ENCODE results near the gene KIF11. TPM values are rescaled to one million over a fixed set of nuclear protein-coding genes. Genes with fewer than 3 reads are reported as not detected.

Gene KIF11
- total and polyA plus RNA-seq, 2 experiments from 2014 or later, result 26.1 to 56.7 TPM

- TF ChIP-seq, protein P1, sequence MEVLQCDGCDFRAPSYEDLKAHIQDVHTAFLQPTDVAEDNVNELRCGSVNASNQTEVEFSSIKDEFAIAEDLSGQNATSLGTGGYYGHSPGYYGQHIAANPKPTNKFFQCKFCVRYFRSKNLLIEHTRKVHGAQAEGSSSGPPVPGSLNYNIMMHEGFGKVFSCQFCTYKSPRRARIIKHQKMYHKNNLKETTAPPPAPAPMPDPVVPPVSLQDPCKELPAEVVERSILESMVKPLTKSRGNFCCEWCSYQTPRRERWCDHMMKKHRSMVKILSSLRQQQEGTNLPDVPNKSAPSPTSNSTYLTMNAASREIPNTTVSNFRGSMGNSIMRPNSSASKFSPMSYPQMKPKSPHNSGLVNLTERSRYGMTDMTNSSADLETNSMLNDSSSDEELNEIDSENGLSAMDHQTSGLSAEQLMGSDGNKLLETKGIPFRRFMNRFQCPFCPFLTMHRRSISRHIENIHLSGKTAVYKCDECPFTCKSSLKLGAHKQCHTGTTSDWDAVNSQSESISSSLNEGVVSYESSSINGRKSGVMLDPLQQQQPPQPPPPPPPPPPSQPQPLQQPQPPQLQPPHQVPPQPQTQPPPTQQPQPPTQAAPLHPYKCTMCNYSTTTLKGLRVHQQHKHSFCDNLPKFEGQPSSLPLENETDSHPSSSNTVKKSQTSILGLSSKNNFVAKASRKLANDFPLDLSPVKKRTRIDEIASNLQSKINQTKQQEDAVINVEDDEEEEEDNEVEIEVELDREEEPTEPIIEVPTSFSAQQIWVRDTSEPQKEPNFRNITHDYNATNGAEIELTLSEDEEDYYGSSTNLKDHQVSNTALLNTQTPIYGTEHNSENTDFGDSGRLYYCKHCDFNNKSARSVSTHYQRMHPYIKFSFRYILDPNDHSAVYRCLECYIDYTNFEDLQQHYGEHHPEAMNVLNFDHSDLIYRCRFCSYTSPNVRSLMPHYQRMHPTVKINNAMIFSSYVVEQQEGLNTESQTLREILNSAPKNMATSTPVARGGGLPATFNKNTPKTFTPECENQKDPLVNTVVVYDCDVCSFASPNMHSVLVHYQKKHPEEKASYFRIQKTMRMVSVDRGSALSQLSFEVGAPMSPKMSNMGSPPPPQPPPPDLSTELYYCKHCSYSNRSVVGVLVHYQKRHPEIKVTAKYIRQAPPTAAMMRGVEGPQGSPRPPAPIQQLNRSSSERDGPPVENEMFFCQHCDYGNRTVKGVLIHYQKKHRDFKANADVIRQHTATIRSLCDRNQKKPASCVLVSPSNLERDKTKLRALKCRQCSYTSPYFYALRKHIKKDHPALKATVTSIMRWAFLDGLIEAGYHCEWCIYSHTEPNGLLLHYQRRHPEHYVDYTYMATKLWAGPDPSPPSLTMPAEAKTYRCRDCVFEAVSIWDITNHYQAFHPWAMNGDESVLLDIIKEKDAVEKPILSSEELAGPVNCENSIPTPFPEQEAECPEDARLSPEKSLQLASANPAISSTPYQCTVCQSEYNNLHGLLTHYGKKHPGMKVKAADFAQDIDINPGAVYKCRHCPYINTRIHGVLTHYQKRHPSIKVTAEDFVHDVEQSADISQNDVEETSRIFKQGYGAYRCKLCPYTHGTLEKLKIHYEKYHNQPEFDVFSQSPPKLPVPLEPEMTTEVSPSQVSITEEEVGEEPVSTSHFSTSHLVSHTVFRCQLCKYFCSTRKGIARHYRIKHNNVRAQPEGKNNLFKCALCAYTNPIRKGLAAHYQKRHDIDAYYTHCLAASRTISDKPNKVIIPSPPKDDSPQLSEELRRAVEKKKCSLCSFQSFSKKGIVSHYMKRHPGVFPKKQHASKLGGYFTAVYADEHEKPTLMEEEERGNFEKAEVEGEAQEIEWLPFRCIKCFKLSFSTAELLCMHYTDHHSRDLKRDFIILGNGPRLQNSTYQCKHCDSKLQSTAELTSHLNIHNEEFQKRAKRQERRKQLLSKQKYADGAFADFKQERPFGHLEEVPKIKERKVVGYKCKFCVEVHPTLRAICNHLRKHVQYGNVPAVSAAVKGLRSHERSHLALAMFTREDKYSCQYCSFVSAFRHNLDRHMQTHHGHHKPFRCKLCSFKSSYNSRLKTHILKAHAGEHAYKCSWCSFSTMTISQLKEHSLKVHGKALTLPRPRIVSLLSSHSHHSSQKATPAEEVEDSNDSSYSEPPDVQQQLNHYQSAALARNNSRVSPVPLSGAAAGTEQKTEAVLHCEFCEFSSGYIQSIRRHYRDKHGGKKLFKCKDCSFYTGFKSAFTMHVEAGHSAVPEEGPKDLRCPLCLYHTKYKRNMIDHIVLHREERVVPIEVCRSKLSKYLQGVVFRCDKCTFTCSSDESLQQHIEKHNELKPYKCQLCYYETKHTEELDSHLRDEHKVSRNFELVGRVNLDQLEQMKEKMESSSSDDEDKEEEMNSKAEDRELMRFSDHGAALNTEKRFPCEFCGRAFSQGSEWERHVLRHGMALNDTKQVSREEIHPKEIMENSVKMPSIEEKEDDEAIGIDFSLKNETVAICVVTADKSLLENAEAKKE (CRISPR knock-in tag; IDR thresholded peaks at IDR 0.05), result no peak
- TF ChIP-seq ZNF331 (CRISPR knock-in tag; IDR thresholded peaks at IDR 0.05; ENCODE audit: low read depth), result no peak
- no peak for TF ChIP-seq POLR2AphosphoS5 (IDR thresholded peaks at IDR 0.05; ENCODE audit: low read depth)
- no peak for TF ChIP-seq NANOG (IDR thresholded peaks at IDR 0.05; ENCODE audit: borderline replicate concordance)
- TF ChIP-seq ZNF114 (CRISPR knock-in tag; IDR thresholded peaks at IDR 0.05), result no peak
- TF ChIP-seq CREB1 (CRISPR knock-in tag; IDR thresholded peaks at IDR 0.05; ENCODE audit: low read depth), result no peak
- no peak for TF ChIP-seq JUNB (IDR thresholded peaks at IDR 0.05; ENCODE audit: unreplicated experiment)
Observed at GRCh38 chr10:92559046-92559445, 33.9 kb upstream of the KIF11 start (continued).

GRCh38 chr10:92562424-92562823, 30.5 kb upstream of the KIF11 start:
- no peak overlapping the region for H3K27ac Mint-ChIP-seq
- no peaks in the 10 kb centered on the region for H3K27me3 Mint-ChIP-seq (ENCODE audit: insufficient read depth, low read depth, poor library complexity)
- H3K4me3 ChIP-seq, result no peak overlapping the region
- H3K79me2 ChIP-seq (replicated peaks; ENCODE audit: insufficient read depth), result peaks cover 78% of the 10 kb centered on the region
- no peak overlapping the region for H3K4me3 Mint-ChIP-seq
- ATAC-seq (no peak), DNase-seq (ENCODE audit: low spot score) (no peak)
- H3K27ac ChIP-seq (ENCODE audit: low read depth), result no peak overlapping the region
- peaks cover 3% of the 10 kb centered on the region for H3K4me1 Mint-ChIP-seq
- H3K4me2 ChIP-seq, result no peak overlapping the region
- no peaks in the 10 kb centered on the region for H3K27me3 ChIP-seq (ENCODE audit: insufficient read depth)
- H3K4me1 ChIP-seq (ENCODE audit: insufficient read depth), result no peaks in the 10 kb centered on the region
- H3K36me3 Mint-ChIP-seq (ENCODE audit: low read depth), result peaks cover 64% of the 10 kb centered on the region
- no peak overlapping the region for H2AFZ ChIP-seq
- H3K9me3 Mint-ChIP-seq, result peaks cover 6% of the 10 kb centered on the region; the same call in 2 of the 3 replicates
- no peaks in the 10 kb centered on the region for H3F3A ChIP-seq (replicated peaks; ENCODE audit: low read depth)
- no peaks in the 10 kb centered on the region for H3K9me2 ChIP-seq (ENCODE audit: insufficient read depth)
- peaks cover 8% of the 10 kb centered on the region; the same call in 1 of the 2 replicates for H3K36me3 ChIP-seq (ENCODE audit: insufficient read depth)
- H4K20me1 ChIP-seq (replicated peaks; ENCODE audit: insufficient read depth), result peaks cover 9% of the 10 kb centered on the region; the same call in 1 of the 2 replicates
- TF ChIP-seq, protein P2, sequence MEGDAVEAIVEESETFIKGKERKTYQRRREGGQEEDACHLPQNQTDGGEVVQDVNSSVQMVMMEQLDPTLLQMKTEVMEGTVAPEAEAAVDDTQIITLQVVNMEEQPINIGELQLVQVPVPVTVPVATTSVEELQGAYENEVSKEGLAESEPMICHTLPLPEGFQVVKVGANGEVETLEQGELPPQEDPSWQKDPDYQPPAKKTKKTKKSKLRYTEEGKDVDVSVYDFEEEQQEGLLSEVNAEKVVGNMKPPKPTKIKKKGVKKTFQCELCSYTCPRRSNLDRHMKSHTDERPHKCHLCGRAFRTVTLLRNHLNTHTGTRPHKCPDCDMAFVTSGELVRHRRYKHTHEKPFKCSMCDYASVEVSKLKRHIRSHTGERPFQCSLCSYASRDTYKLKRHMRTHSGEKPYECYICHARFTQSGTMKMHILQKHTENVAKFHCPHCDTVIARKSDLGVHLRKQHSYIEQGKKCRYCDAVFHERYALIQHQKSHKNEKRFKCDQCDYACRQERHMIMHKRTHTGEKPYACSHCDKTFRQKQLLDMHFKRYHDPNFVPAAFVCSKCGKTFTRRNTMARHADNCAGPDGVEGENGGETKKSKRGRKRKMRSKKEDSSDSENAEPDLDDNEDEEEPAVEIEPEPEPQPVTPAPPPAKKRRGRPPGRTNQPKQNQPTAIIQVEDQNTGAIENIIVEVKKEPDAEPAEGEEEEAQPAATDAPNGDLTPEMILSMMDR (conservative IDR thresholded peaks at IDR 0.05; ENCODE audit: low read depth in 2 of 2), result no peak
- TF ChIP-seq JUNB (IDR thresholded peaks at IDR 0.05; ENCODE audit: unreplicated experiment) (no peak), EZH2phosphoT487 (IDR thresholded peaks at IDR 0.05; ENCODE audit: unreplicated experiment) (no peak), POLR2AphosphoS5 (IDR thresholded peaks at IDR 0.05; ENCODE audit: low read depth) (no peak), STAT1 (IDR thresholded peaks at IDR 0.05; ENCODE audit: unreplicated experiment) (no peak), ZNF331 (CRISPR knock-in tag; IDR thresholded peaks at IDR 0.05; ENCODE audit: low read depth) (no peak), EZH2 (IDR thresholded peaks at IDR 0.05; ENCODE audit: low read depth, unreplicated experiment) (no peak), ETS1 (IDR thresholded peaks at IDR 0.05) (no peak), ZNF114 (CRISPR knock-in tag; IDR thresholded peaks at IDR 0.05) (no peak), NANOG (IDR thresholded peaks at IDR 0.05; ENCODE audit: borderline replicate concordance) (no peak), CREB1 (CRISPR knock-in tag; IDR thresholded peaks at IDR 0.05; ENCODE audit: low read depth) (no peak)
- TF ChIP-seq, protein P3, sequence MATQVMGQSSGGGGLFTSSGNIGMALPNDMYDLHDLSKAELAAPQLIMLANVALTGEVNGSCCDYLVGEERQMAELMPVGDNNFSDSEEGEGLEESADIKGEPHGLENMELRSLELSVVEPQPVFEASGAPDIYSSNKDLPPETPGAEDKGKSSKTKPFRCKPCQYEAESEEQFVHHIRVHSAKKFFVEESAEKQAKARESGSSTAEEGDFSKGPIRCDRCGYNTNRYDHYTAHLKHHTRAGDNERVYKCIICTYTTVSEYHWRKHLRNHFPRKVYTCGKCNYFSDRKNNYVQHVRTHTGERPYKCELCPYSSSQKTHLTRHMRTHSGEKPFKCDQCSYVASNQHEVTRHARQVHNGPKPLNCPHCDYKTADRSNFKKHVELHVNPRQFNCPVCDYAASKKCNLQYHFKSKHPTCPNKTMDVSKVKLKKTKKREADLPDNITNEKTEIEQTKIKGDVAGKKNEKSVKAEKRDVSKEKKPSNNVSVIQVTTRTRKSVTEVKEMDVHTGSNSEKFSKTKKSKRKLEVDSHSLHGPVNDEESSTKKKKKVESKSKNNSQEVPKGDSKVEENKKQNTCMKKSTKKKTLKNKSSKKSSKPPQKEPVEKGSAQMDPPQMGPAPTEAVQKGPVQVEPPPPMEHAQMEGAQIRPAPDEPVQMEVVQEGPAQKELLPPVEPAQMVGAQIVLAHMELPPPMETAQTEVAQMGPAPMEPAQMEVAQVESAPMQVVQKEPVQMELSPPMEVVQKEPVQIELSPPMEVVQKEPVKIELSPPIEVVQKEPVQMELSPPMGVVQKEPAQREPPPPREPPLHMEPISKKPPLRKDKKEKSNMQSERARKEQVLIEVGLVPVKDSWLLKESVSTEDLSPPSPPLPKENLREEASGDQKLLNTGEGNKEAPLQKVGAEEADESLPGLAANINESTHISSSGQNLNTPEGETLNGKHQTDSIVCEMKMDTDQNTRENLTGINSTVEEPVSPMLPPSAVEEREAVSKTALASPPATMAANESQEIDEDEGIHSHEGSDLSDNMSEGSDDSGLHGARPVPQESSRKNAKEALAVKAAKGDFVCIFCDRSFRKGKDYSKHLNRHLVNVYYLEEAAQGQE (IDR thresholded peaks at IDR 0.05; ENCODE audit: unreplicated experiment), result no peak

All from GM23338 (cell line).